ENCODE results near the gene CDC25C.

DNA sequence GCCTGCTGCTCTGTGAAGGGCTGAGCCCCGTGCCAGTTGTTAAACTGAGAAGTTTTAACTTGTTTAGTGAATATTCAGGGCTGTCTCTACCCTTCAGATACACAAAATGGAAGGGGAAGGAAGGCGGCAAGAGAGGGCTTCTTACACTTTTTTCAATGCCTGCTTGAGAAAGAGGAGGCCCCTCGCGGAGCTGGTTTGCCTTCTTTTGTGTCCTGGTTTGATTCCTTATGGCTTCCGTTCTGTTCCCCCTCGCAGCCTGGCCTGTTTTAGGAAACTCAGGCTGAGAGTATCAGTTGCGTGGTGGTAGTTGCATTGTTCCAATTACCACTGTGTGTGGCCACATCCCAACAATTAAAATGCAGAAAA is 7.5 kb upstream of the CDC25C start:
- TF ChIP-seq, protein P1, sequence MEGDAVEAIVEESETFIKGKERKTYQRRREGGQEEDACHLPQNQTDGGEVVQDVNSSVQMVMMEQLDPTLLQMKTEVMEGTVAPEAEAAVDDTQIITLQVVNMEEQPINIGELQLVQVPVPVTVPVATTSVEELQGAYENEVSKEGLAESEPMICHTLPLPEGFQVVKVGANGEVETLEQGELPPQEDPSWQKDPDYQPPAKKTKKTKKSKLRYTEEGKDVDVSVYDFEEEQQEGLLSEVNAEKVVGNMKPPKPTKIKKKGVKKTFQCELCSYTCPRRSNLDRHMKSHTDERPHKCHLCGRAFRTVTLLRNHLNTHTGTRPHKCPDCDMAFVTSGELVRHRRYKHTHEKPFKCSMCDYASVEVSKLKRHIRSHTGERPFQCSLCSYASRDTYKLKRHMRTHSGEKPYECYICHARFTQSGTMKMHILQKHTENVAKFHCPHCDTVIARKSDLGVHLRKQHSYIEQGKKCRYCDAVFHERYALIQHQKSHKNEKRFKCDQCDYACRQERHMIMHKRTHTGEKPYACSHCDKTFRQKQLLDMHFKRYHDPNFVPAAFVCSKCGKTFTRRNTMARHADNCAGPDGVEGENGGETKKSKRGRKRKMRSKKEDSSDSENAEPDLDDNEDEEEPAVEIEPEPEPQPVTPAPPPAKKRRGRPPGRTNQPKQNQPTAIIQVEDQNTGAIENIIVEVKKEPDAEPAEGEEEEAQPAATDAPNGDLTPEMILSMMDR (IDR thresholded peaks at IDR 0.05) = no peak
- no peak for TF ChIP-seq POLR2A (IDR thresholded peaks at IDR 0.05)

All from transverse colon (tissue), 3 donors.